Thyroid gland (tissue), 4 donors: Measurements from ENCODE around the gene MGLL. TPM values are rescaled to one million over a fixed set of nuclear protein-coding genes. Genes with fewer than 3 reads are reported as not detected.

Experiments used
- DNase-seq, 2 donors: peaks; one replicate each; pipeline ENCODE4 v3.0.0-alpha.2; 2019
- H3K27ac ChIP-seq, 3 donors: fragments of 200-600 bp; sonication (generic); 1 replicate in 2 of 3; 2 replicates in 1 of 3; pipeline ENCODE4 v1.5.1; 2016 to 2019; ENCODE audit warnings: mild to moderate bottlenecking in 1 of 3, moderate library complexity in 1 of 3
- H3K27me3 ChIP-seq: fragments of 200-600 bp; sonication (generic); one replicate; pipeline ENCODE4 v1.5.1; 2019
- H3K36me3 ChIP-seq, 2 donors: fragments of 200-600 bp; sonication (generic); one replicate each; pipeline ENCODE4 v1.5.1; 2016 to 2019
- H3K4me1 ChIP-seq, 2 donors: fragments of 200-600 bp; sonication (generic); one replicate each; pipeline ENCODE4 v1.5.1; 2017 to 2019
- H3K4me3 ChIP-seq, 3 donors: fragments of 200-600 bp; sonication (generic); replicated peaks in 1 of 3; 1 replicate in 2 of 3; 2 replicates in 1 of 3; pipeline ENCODE4 v1.5.1; 2016; ENCODE audit warnings: mild to moderate bottlenecking in 1 of 3
- H3K9me3 ChIP-seq: fragments of 200-600 bp; sonication (generic); one replicate; pipeline ENCODE4 v1.5.1; 2017
- POLR2A ChIP-seq, 2 donors: fragments of 450-650 bp; IDR thresholded peaks; one replicate each; pipeline ENCODE4 v1.6.1; 2017; ENCODE audit warnings: antibody characterized with exemption in 2 of 2, mild to moderate bottlenecking in 2 of 2, moderate library complexity in 1 of 2
- WGBS, 2 donors: methylation state at CpG; one replicate each; pipeline ENCODE4 v1.1.5; 2017; 5-methylcytosine and 5-hydroxymethylcytosine counted together
- intact Hi-C: fragments of 100-400 bp; cut with DNase I; formaldehyde crosslinking; loops from one replicate; pipeline ENCODE4 v1.15.1; 2023
- total RNA-seq, 4 donors: library from RNA; depleted of rRNA; stranded (reverse); fragments of >200 nt; gene quantifications; one replicate each; pipeline ENCODE4 v1.2.3, GENCODE V29; 2016
- TF ChIP-seq, protein P1 (sequence below), 6 experiments: fragments of 200-600 bp in 3 of 6; fragments of 450-650 bp in 3 of 6; sonication (generic) in 3 of 6; IDR thresholded peaks; one replicate each; pipeline ENCODE4 v1.5.1; 2016 to 2019; ENCODE audit warnings: antibody characterized with exemption in 6 of 6, mild to moderate bottlenecking in 2 of 6, inconsistent platforms in 1 of 6, moderate library complexity in 1 of 6

MGLL gene
- total RNA-seq, 4 donors from 2014 or later, result 12.4 to 24.7 (median 18.4) TPM

DNA sequence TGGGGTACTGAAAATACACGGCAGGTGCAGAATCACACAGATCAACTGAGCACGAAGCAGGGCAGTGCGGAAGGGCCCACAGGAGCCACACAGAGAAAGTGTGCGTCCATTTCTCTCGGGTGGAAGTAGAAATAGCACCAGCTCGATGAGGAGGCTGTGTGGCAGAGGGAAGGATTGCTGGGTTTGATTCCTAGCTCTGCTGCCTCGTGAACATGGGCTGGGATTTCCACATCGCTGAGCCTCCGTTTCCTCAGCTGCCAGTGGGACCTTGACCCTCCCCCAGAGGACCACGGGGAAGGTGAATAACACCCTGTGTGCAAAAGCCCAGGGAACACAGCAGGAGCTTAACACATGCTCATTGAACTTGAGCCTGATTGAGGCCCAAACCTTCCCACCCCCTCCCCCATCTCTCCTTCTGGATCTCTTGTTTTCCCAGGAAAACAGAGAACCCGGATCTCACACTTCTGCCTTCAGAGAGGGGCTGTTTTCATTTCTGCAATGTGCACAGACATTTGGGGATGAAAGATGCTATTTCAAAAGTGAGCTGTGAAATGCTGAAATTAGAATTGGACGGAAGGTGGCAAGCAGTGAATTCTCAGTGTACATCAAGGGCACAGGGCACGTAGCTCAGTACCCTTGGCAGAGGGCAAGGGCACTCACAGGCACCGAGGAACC lies 111.2 kb downstream of the MGLL start:
- TF ChIP-seq POLR2A (IDR thresholded peaks at IDR 0.05), result no peak
- TF ChIP-seq, protein P1, sequence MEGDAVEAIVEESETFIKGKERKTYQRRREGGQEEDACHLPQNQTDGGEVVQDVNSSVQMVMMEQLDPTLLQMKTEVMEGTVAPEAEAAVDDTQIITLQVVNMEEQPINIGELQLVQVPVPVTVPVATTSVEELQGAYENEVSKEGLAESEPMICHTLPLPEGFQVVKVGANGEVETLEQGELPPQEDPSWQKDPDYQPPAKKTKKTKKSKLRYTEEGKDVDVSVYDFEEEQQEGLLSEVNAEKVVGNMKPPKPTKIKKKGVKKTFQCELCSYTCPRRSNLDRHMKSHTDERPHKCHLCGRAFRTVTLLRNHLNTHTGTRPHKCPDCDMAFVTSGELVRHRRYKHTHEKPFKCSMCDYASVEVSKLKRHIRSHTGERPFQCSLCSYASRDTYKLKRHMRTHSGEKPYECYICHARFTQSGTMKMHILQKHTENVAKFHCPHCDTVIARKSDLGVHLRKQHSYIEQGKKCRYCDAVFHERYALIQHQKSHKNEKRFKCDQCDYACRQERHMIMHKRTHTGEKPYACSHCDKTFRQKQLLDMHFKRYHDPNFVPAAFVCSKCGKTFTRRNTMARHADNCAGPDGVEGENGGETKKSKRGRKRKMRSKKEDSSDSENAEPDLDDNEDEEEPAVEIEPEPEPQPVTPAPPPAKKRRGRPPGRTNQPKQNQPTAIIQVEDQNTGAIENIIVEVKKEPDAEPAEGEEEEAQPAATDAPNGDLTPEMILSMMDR (IDR thresholded peaks at IDR 0.05), result no peak
- no peaks in the 10 kb centered on the region for H3K36me3 ChIP-seq
- no peaks in the 10 kb centered on the region for H3K27me3 ChIP-seq
- no peak for DNase-seq
- peaks cover 0 to 8% of the 10 kb centered on the region in 2 donors for H3K4me1 ChIP-seq
- no peak overlapping the region for H3K27ac ChIP-seq
- 79 to 80% methylated on average over 14 of the region's 14 CpGs for WGBS, 2 donors
- intact Hi-C loops, result no loop called here
- no peak overlapping the region for H3K4me3 ChIP-seq
- H3K9me3 ChIP-seq, result no peaks in the 10 kb centered on the region

DNA sequence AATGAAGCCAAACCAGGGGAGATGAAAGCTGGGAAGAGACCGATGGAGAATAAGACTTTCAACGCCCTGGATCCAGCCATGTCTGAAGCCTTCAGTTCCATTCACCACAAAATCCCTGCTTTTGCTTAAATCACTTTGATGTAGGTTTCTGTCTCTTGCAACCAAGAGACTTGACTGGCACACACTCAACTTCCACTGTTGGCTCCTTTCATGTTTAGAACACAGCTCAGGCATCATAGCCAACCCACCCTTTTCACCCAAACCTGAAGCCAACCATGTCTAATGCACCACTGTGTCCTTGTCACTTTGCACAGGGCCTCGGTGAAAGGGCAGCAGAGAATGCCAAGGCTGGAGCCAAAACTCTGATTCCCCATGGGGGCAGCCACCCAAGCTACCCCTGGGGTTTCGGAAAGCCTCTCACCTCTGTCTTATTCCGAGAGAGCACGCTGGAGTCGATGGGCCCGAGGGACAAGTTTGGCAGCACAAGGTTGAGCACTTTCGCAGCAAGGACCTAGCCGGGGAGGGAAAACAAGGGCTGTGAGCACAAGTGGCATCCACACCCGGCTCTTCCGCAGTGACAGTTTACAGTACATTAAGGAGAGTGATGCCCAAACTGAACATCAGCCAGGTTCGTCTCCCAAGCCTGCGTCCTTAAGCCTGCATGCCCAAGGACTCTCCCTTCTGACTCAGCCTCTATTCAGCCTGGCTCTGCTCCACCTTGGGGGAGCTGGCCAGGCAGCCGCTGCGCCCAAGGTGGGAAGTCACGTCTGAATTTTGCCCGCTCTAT lies 112.0 kb downstream of the MGLL start:
- Histone ChIP-seq H3K36me3 (no peaks in the 10 kb centered on the region), H3K9me3 (no peaks in the 10 kb centered on the region), H3K27me3 (no peaks in the 10 kb centered on the region), H3K4me3 (no peak overlapping the region), H3K4me1 (peaks cover 0 to 8% of the 10 kb centered on the region in 2 donors), H3K27ac (no peak overlapping the region)
- TF ChIP-seq, protein P1 (IDR thresholded peaks at IDR 0.05), result no peak
- no peak for TF ChIP-seq POLR2A (IDR thresholded peaks at IDR 0.05)
- DNase-seq, result no peak
- 87 to 88% methylated on average over 14 to 18 of the region's 18 CpGs for WGBS, 2 donors
- intact Hi-C loops, result no loop called here

DNA sequence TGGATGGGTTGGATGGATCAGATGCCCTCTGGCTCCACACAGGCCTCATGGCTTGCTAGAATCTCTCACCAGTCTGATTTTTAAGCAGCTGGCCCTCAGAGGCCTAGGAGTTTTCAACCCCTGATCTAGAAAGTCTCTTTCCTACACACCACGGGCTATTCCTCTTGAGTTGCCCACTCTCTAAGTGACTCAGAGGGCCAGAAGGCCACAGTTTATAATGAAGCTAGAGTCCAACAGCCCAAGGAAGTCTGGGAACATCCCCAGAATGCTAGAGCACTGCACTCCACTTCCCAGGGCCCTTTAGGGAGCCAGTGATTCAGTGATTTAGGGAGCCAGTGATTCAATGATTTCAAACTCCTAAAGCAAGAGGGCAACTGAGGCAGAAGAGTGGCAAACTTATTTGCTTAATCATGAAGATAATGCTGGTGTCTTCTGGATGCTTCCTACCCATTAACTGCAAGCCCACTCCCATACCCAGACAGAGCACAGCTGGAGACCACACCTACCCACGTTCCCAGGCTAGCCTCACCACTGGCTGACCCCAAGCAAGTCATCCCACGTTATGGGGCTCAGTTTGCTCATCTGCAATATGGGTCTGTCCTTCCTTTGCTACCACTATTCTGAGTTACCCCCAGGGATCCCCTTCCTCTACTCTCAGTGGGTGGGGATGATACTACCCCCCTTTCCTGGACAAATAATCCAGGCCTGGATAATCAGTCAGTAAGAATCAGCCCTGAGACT lies 112.8 kb downstream of the MGLL start:
- H3K27me3 ChIP-seq, result no peaks in the 10 kb centered on the region
- no peak for DNase-seq
- no peaks in the 10 kb centered on the region for H3K9me3 ChIP-seq
- WGBS, 2 donors, result 62 to 88% methylated on average over 3 of the region's 3 CpGs
- TF ChIP-seq, protein P1 (IDR thresholded peaks at IDR 0.05), result no peak
- TF ChIP-seq POLR2A (IDR thresholded peaks at IDR 0.05), result no peak
- H3K27ac ChIP-seq, result no peak overlapping the region
- no peak overlapping the region for H3K4me3 ChIP-seq
- no peaks in the 10 kb centered on the region for H3K36me3 ChIP-seq
- intact Hi-C loops, result no loop called here
- H3K4me1 ChIP-seq, result peaks cover 0 to 8% of the 10 kb centered on the region in 2 donors

DNA sequence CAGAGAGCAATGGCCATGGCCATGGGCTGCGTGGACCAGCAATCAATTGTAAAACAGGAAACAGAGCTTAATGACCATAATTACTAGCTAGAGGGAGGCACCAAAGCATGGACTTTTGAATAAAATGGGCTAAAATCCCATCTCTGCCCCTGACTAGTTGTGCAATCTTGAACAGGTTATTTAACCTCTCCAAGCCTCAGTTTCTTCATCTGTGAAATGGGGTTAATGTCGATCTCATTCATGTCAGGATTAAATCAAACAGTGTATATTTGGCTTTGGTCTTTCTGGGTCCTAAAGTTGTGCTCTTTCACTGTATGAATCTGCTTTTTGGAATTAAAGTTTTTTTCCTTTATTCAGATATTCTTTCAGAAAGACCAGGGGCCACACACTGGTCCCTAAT lies 113.5 kb downstream of the MGLL start:
- WGBS, 2 donors, result 66 to 88% methylated on average over 2 of the region's 2 CpGs
- TF ChIP-seq, protein P1 (IDR thresholded peaks at IDR 0.05), result no peak
- TF ChIP-seq POLR2A (IDR thresholded peaks at IDR 0.05), result no peak
- Histone ChIP-seq H3K36me3 (no peaks in the 10 kb centered on the region), H3K4me3 (no peak overlapping the region), H3K27me3 (no peaks in the 10 kb centered on the region), H3K4me1 (peaks cover 0 to 8% of the 10 kb centered on the region in 2 donors), H3K27ac (peak overlapping the region in 1 of 3 donors; percentile 40), H3K9me3 (no peaks in the 10 kb centered on the region)
- no peak for DNase-seq
- intact Hi-C loops, result no loop called here
